GM21526 (cell line): ENCODE results near the gene CCDC126.
"Not testable (repeated sequence)": the region's sequence is repeated elsewhere in the genome, so short reads cannot be mapped to it uniquely, and the experiment has no call there.

Source experiments
- ATAC-seq: cut with Tn5 transposase; IDR thresholded peaks from one replicate; pipeline ENCODE4 v1.9.1; 2021; ENCODE audit warnings: moderate library complexity; ENCODE audit not compliant: unreplicated experiment, low FRiP score

CCDC126 gene, protein sequence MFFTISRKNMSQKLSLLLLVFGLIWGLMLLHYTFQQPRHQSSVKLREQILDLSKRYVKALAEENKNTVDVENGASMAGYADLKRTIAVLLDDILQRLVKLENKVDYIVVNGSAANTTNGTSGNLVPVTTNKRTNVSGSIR

GRCh38 chr7:23597094-23598091 lies at the start of gene CCDC126:
Gene CCDC126 (plus strand): TSS chr7:23597382. CDS start chr7:23611316, 13,934 bp downstream.
- ATAC-seq: peak; percentile 76

DNA sequence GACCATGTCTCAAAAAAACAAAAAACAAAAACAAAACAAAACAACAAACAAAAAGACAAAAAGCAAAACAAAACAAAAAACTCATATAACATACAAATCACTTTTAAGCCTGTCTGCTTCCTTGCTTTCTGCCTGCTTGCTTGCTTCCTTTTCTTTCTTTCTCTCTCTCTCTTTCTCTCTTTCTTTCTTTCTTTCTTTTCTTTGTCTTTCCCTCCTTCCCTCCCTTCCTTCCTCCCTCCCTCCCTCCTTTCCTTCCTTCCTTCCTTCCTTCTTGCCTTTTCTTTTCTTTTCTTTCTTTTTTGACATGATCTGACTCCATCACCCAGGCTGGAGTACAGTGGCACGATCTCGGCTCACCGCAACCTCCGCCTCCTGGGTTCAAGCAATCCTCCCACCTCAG lies 49.5 kb upstream of the CCDC126 start:
- ATAC-seq: no peak

DNA sequence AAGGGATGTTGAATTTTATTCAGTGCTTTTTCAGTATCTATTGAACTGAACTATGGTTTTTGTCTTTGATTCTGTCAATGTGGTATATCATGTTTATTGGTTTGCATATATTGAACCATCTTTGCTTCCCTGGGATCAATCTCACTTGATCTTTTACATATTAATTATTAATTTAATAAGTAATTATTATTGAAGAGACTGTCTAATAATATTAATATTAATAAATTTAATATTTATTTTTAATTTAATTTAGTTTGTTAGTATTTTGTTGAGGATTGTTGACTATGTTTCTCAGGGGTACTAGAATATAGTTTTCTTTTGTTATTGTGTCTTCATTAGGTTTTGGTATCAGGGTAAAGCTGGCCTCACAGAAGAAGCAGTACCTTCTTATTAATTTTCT lies 38.9 kb upstream of the CCDC126 start:
- ATAC-seq: no peak

DNA sequence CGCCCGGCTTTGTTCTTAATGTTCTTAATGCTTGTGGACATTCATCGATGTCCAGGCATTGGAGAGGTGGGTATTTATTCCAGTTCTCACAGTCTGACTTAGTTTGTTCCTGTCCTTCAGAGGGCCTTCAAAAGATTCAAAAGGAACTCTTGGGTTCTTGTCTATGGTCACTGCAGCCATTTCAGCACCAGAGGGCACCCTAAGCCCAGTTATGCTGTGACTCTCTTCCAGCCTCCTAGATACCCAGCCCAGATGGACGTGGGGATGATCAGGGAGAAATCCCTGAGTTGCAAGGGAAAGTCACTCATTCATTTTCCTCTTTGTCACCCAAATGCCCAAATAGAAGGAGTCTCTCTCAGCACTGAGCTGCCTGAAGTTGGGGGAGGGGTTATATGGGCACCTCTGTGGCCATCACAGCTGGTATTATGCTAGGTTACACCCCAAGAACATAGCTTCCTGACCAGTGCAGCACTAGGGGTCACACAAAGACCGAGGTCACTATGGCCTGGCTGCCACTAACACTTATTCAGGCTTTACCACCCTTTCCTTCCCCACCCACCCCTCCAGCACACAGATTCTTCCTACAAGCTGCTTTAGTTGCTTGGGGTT lies 26.5 kb upstream of the CCDC126 start:
- ATAC-seq: peak; percentile 77

DNA sequence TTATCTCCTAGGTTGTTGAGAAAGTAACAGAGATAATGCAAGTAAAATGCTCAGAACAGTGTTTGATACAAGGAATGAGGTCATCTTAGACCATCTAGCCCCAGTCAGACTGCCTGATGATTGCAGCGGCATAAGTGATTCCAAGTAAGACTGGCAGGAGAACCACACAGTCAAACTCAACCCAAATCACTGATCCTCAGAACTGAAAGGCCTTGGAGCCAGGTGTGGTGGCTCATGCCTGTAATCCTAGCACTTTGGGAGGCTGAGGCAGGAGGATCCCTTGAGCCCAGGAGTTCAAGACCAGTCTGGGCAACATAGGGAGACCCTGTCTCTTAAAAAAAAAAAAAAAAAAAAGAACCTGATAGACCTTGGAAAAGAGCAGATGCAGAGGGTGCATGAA lies 15.2 kb upstream of the CCDC126 start:
- ATAC-seq: not testable (repeated sequence)

DNA sequence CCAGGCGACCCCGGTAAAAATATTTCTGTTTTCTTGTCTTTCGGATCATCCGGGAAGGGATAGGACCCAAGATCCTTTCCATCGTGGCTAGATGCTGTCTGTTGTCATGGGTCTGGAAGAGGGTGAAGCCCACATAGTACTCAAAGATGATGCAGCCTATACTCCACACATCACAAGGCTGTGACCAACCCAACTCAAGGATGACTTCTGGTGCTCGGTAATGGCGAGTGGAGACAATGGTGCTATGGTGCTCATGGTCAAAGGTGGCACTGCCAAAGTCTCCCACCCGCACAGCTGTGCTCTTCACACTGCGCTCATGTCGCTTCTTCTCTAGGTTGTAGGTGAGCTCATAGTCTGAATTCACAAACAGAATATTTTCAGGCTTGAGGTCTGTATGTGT lies 11.9 kb upstream of the CCDC126 start:
- ATAC-seq: not testable (repeated sequence)

GRCh38 chr7:23586159-23586558 lies 11.0 kb upstream of the CCDC126 start:
- no peak for ATAC-seq

DNA sequence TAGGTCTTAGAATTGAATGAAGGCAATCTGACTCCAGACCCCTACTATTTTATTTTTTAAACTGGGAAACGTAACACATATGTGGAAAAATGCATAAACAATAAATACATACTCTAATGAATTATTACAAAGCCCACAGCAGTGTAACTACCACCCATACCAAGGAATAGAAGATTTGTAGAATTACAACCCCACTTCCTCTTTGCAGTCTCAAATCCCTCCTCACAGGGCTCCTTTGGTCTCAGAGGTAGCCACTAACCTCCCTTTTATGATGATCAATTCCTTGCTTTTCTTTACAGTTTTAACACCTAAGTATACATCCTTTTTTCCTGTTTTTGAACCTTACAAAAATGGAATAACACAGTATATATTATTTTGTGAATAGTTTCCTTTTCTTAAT lies 6.7 kb upstream of the CCDC126 start:
- no peak for ATAC-seq

- ATAC-seq: no peak
Observed at GRCh38 chr7:23593706-23594105, 3.5 kb upstream of the CCDC126 start.

DNA sequence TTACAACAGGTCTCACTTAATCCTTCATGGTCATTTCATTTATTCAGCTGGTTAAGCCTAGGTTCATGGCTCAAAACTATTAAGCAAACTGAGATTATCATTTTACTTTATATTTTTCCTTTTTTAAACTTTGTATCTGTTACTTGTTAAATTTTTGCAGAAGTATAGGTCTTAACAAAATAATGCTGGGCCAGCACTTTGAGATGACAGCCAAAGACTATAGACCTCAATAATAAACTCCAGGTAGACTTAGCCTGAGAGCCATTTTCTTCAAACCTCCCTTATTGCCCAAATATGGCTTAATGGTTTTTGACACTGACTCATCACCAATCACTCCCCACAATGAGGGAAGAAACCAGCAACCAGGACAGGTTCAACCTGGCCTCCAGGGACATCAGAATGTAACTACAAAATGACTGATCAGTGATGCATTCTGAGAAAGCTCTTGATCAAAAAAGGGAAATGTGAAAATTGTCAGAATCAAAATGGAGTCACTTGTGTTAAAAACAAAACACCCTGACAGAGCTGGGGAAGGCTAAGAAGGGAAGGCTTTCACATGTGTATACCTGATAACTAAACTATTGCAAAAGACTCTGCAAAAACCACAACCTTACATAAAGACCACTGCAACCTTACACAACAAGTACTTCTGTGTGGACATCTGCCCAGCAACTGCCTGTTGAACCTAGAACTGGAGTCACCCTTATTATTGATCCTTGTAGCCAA lies 2.1 kb upstream of the CCDC126 start:
- peak; percentile 50 for ATAC-seq

GRCh38 chr7:23598296-23598695 lies 1.1 kb downstream of the CCDC126 start:
- ATAC-seq: no peak

DNA sequence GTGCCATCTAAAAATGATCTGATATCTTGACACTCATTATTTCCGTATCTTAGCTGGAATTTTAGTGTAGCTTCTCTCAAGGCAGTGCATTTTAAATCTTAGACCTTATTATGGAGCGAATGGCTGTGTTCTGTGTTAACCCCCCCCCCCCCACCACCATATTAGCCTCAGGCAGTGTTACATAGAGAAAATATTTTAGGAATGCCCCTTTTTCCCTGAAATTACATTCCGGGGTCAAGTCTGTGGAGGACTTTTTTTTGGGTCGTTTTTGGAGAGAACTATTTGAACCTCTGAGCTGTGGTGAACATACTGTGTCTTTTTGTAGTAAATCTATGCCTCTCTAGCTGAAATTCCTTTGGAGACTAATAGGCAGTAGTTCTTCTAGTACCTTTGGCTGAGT lies 3.1 kb downstream of the CCDC126 start:
- ATAC-seq: no peak

- ATAC-seq: no peak
Observed at GRCh38 chr7:23603632-23604295, 6.6 kb downstream of the CCDC126 start.

GRCh38 chr7:23604296-23604640 lies 7.1 kb downstream of the CCDC126 start:
- no peak for ATAC-seq

DNA sequence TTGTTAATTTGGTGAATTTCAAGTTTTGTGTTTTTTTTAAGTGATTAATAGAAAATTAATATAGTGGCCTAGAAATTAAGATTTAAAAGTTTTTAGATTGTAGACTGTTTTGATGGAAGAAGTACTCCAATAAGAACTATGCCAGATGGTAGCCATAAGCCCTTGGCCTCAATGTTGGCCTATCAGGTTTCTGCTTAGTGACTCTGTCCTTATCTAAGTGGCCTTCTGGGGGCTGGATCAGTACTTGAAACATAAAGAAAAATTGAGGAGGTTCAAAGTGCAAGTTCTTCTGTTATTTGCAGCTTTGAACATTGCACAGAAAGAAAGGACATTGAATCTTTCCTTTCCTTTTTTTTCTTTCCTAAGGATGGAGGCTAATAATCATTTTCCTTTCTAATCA lies 9.9 kb downstream of the CCDC126 start:
- ATAC-seq: no peak

GRCh38 chr7:23607866-23608265 lies 10.7 kb downstream of the CCDC126 start:
- ATAC-seq: no peak

GRCh38 chr7:23615331-23615730 lies 18.1 kb downstream of the CCDC126 start:
- ATAC-seq: no peak

DNA sequence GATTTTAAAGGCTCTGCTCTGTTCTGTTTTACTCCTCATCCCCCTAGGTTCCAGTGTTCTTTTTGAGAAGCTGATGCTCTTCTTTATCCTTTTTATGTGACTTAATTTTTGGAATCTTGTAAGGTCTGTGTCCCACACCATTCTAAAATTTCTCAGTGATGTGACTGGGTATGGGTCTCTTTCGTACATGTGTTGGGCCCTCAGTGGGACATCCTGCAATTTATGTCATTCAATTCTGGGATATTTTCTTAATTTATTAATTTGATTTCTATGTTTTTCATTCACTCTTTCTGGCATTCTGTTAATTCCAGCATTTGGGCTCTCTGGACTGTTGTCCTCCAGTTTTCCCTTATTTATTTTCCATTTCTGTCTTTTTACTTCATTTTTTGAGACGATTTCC lies 19.4 kb downstream of the CCDC126 start:
- no peak for ATAC-seq

- ATAC-seq: no peak
Observed at GRCh38 chr7:23617482-23617881, 20.3 kb downstream of the CCDC126 start.

- no peak for ATAC-seq
Observed at GRCh38 chr7:23618241-23618640, 21.1 kb downstream of the CCDC126 start.
